Naive B cell (primary cell): ENCODE results near the gene ZFP64. TPM values are rescaled to one million over a fixed set of nuclear protein-coding genes. Genes with fewer than 3 reads are reported as not detected.

Experiments used
- ATAC-seq, 2 donors: fragments of 150-1000 bp; cut with Tn5 transposase; 2 replicates each; pipeline ENCODE4 v1.10.0; 2021; ENCODE audit warnings: low read depth in 2 of 2, mild to moderate bottlenecking in 2 of 2, moderate library complexity in 2 of 2
- DNase-seq: peaks from one replicate; pipeline ENCODE4 v3.0.0; 2022
- H3K27ac Mint-ChIP-seq, 6 donors: one replicate each; pipeline ENCODE4 v1.8.0; 2020 to 2022; ENCODE audit warnings: mild to moderate bottlenecking in 6 of 6, mixed read lengths in 6 of 6, moderate library complexity in 5 of 6, inconsistent platforms in 2 of 6
- H3K27me3 Mint-ChIP-seq, 3 donors: one replicate each; pipeline ENCODE4 v1.8.0; 2021 to 2022; ENCODE audit warnings: mixed read lengths in 3 of 3, mild to moderate bottlenecking in 1 of 3
- H3K36me3 Mint-ChIP-seq, 2 donors: one replicate each; pipeline ENCODE4 v1.8.0; 2020 to 2022; ENCODE audit warnings: mixed read lengths in 2 of 2, inconsistent platforms in 1 of 2, mild to moderate bottlenecking in 1 of 2
- H3K4me1 Mint-ChIP-seq, 3 donors: one replicate each; pipeline ENCODE4 v1.8.0; 2020 to 2022; ENCODE audit warnings: mixed read lengths in 3 of 3, inconsistent platforms in 1 of 3, mild to moderate bottlenecking in 1 of 3, moderate library complexity in 1 of 3
- H3K4me3 Mint-ChIP-seq, 8 donors: one replicate each; pipeline ENCODE4 v1.8.0; 2020 to 2022; ENCODE audit warnings: mild to moderate bottlenecking in 8 of 8, mixed read lengths in 8 of 8, moderate library complexity in 8 of 8, inconsistent platforms in 2 of 8
- H3K9me3 Mint-ChIP-seq, 7 donors: one replicate each; pipeline ENCODE4 v1.8.0; 2020 to 2022; ENCODE audit warnings: mixed read lengths in 7 of 7, mild to moderate bottlenecking in 5 of 7, inconsistent platforms in 2 of 7, moderate library complexity in 1 of 7
- polyA plus RNA-seq, 6 donors: library from polyadenylated mRNA; unstranded; fragments of 300-500 nt; fragmentation: Illumina TruSeq; gene quantifications; one replicate each; pipeline ENCODE4 v1.2.3, GENCODE V29; 2021; ENCODE audit warnings: low read depth in 6 of 6

Gene ZFP64
- polyA plus RNA-seq, 6 donors from 2014 or later, result 5.7 to 12.1 (median 7.9) TPM

DNA sequence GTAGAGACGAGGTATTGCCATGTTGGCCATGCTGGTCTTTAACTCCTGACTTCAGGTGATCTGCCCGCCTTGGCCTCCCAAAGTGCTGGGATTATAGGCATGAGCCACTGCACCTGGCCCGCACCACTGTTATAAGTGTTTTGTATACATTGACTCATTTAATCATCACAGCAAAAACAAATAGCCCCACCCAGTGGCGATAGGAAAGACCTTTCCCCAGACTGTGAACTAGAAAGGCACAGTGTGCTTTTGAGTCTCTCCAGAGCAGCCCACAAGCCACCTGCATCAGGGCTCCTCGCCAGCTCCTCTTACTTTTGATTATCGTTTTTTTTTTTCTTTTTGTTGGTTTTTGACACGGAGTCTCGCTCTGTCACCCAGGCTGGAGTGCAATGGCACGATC, 27.9 kb upstream of the ZFP64 start:
- no peak for ATAC-seq
- Mint-ChIP-seq H3K9me3 (peaks cover 11 to 81% (median 40%) of the 10 kb centered on the region in 7 donors), H3K4me1 (no peaks in the 10 kb centered on the region)

DNA sequence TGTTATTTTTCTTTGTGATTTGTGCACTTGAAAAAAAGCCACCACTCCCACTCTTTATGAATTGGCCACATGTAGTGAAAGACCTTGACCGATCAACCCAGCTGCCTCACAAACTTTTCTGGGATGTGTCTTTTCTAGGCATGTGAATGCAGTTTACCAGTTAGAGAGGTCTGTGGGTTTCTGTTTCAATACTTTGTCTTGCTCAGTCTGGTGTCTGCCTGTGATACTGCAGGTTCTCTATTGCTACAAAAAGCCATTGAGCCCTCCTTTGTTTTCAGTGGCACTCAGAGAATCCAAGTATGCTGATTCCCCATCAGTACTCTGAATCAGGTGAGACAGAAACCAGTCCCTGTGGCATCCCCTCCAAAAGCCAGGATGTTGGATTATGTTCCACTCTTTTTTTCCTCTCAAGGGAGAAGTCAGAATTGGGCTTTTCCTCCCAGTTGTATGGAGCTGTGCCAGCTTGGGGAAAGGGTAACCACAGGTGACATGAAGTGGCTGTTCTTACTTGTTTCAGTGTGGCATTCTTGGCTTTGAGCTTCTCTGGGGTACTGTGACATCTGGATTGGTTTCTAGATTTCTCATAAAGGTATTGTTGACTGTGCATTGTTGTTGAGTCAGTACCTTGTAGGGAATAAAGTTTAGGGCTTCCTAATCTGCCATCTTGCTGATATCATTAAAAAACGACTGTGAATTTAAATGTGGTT, 26.3 kb upstream of the ZFP64 start:
- peaks cover 11 to 85% (median 40%) of the 10 kb centered on the region in 7 donors for H3K9me3 Mint-ChIP-seq

More for the DNA sequence above, 27.9 kb upstream of the ZFP64 start:
- H3K27me3 Mint-ChIP-seq, result peaks cover 12 to 28% (median 17%) of the 10 kb centered on the region in 3 donors
- no peak overlapping the region for H3K4me3 Mint-ChIP-seq
- no peak for DNase-seq
- peaks cover 10 to 19% of the 10 kb centered on the region in 2 donors for H3K36me3 Mint-ChIP-seq
- H3K27ac Mint-ChIP-seq, result no peak overlapping the region

DNA sequence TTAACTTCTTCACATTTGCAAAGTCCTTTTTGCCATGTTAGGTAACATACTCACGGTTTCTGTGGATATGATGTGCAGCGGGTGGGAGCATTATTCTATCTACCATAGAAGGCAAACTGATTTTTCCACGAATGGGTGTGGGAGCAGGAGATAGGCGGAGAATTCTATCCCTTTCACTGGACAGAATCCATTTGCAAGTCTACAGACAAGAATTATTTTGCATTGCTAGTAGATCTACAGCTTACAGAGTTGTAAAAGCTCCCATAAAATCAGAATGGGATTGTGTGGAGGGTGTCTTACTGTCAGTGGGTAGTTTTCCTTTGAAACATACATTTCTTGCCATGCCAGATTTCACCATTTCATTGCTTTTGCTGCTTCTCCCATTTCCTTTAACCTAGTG, 22.4 kb upstream of the ZFP64 start:
- DNase-seq, result no peak
- Mint-ChIP-seq H3K4me1 (no peaks in the 10 kb centered on the region), H3K9me3 (peaks cover 15 to 77% (median 32%) of the 10 kb centered on the region in 7 donors), H3K27me3 (peaks cover 25 to 61% (median 31%) of the 10 kb centered on the region in 3 donors), H3K4me3 (no peak overlapping the region), H3K36me3 (peaks cover 11% of the 10 kb centered on the region in 2 donors), H3K27ac (no peak overlapping the region)
- no peak for ATAC-seq

More for the DNA sequence above, 26.3 kb upstream of the ZFP64 start:
- H3K36me3 Mint-ChIP-seq, result peaks cover 10 to 19% of the 10 kb centered on the region in 2 donors
- no peaks in the 10 kb centered on the region for H3K4me1 Mint-ChIP-seq
- H3K27ac Mint-ChIP-seq, result no peak overlapping the region
- H3K27me3 Mint-ChIP-seq, result peaks cover 21 to 41% (median 24%) of the 10 kb centered on the region in 3 donors
- DNase-seq (no peak), ATAC-seq (no peak)
- no peak overlapping the region for H3K4me3 Mint-ChIP-seq

DNA sequence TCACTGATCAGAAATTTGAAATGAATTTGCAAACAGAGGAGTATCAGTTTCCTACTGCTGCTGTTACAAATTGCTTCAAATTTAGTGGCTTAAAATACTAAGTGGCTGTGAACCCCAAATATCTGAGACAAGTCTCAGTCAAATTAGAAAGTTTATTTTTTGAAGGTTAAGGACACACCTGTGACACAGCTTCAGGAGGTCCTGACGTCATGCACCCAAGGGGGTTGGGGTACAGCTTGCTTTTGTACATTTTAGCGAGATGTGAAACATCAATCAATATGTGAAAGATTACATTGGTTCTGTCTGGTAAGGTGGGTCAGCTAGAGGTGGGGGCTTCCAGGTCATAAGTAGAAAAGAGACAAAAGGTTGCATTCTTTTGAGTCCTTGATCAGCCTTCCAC, 21.4 kb upstream of the ZFP64 start:
- peaks cover 12 to 67% (median 25%) of the 10 kb centered on the region in 7 donors for H3K9me3 Mint-ChIP-seq
- H3K4me3 Mint-ChIP-seq, result no peak overlapping the region
- H3K27me3 Mint-ChIP-seq, result peaks cover 29 to 62% (median 39%) of the 10 kb centered on the region in 3 donors
- peaks cover 11 to 16% of the 10 kb centered on the region in 2 donors for H3K36me3 Mint-ChIP-seq
- peak overlapping the region in 1 of 6 donors; percentile 31 for H3K27ac Mint-ChIP-seq
- DNase-seq, result no peak
- no peak for ATAC-seq
- no peaks in the 10 kb centered on the region for H3K4me1 Mint-ChIP-seq

DNA sequence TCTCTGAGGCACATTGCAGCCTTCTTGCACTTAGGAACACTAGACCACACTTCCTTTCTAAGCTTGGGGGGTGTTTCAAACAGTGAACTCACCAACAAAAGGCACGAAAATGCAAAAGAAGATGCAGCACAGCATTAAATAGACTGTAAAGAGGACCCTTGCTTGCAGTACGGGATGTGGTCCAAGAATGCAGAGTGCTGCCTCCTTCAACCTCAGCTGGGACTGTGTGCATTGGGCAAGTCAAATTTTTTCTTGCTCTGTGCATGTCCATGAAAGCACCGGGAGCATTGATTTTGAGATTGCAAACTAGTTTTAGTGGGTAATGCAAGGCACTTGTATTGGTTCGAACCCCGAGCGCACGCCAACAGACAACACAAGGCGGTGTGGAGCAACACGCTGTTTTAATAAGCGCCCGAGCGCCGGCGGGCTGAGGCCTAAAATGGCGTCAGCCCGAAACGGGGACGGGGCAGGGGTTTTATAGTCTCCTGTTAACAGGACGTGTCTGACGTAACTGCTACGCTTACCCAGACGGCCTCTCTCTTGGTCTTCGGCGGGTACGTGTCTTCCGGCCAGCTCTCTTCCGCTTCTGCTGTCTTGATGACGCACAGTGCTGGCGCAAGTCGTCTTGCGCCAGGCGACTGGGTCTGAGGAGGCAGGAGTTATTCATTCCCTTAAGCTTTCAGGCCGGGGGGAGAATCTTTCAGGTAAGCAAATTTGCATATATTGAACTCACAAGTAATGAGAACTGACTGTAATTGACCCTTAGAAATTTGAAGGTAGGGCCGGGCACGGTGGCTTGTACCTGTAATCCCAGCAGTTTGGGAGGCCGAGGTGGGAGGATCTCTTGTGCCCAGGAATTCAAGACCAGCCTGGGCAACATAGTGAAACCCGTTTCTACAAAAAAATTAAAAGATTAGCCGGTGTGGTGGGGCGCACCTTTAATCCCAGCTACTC, 18.7 kb upstream of the ZFP64 start:
- Mint-ChIP-seq H3K4me1 (no peaks in the 10 kb centered on the region), H3K4me3 (peak overlapping the region in 1 of 8 donors; percentile 67), H3K36me3 (peaks cover 6% of the 10 kb centered on the region in 2 donors), H3K27me3 (peaks cover 22 to 55% (median 33%) of the 10 kb centered on the region in 3 donors), H3K27ac (no peak overlapping the region), H3K9me3 (peaks cover 6 to 41% (median 19%) of the 10 kb centered on the region in 7 donors)
- DNase-seq, result no peak
- ATAC-seq, result no peak

DNA sequence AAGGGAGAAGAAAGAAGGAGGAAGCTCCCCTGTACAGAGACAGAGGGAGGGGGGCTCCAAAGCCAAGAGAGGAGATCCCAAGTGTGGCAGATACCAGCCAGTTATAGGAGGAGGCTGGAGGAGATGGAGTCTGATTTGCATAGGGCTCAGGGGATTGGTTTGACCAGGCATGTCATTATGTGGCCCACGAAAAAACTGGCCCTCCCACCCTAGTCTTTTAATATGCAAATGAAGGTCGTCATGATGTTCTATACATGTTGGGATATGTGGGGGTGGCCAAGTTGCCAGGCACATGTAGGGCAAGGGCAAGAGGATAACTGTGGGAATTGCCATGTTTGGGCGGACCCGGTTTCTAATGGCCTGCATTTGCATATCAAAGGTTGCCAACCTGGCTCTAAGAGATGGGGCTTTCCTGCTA, 17.6 kb upstream of the ZFP64 start:
- peaks cover 6 to 37% (median 19%) of the 10 kb centered on the region in 7 donors for H3K9me3 Mint-ChIP-seq
- DNase-seq (no peak), ATAC-seq (no peak)
- H3K36me3 Mint-ChIP-seq, result peaks cover 6% of the 10 kb centered on the region in 2 donors
- no peak overlapping the region for H3K4me3 Mint-ChIP-seq
- H3K27me3 Mint-ChIP-seq, result peaks cover 15 to 49% (median 26%) of the 10 kb centered on the region in 3 donors
- no peak overlapping the region for H3K27ac Mint-ChIP-seq
- H3K4me1 Mint-ChIP-seq, result no peaks in the 10 kb centered on the region

DNA sequence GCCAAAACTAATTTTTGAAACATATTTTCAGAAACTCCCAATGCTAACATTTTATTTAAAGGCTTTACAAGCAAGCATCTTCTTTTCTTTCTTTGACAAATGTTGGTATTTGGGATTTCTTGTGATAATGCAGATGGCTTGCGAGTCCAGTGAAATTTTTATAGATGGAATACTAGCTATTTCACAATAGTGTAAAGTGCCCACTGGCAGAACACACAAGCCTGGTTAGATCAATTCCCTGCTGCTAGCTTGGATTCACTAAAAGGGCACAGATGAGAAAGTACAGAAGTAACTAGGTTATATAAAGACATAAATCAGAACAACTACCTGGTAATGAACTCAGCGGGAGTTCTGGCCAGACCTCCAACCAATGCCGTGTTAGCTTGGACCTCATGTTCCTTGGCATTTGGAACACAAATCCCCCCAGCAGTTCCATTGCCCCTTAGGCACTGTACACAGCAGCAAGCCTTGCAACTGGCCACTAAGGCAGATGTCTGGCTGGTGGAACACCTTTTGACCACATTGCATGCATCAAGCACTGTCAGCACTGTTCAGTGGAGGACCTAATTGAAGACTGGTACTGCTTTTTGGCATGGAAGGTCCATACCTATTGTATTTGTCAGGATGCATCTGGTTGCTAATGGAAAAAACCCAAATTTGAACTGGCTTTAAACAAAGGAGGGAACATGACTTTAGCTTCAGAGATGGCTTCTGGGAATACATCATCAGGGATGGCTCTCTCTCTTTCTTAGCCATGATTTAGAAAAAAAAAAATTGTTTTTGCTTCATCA, 15.6 kb upstream of the ZFP64 start:
- DNase-seq (no peak), ATAC-seq (no peak)
- Mint-ChIP-seq H3K27ac (no peak overlapping the region), H3K9me3 (peaks cover 6 to 25% (median 12%) of the 10 kb centered on the region in 7 donors), H3K27me3 (peaks cover 4 to 29% (median 11%) of the 10 kb centered on the region in 3 donors), H3K4me3 (no peak overlapping the region), H3K36me3 (peaks cover 6% of the 10 kb centered on the region in 2 donors), H3K4me1 (no peaks in the 10 kb centered on the region)

DNA sequence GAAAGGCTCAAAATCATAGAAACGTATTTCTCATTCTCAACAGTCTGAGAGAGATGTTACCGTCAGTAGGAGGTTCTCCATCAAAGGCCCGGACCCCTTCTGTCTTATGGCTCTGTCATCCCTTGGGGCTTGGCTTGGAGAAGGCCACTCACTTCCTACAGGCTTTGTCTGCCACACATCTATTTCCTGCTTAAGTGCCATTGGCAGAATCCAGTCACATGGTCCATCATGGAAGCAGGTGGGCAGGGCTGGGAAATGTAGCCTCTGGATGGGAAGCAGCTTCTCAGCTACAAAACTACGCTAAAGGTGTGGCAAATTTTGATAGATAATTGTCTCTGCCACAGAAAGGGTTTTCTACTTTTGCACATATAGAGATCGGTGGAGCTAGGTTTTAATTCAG, 12.6 kb upstream of the ZFP64 start:
- H3K4me3 Mint-ChIP-seq, result no peak overlapping the region

DNA sequence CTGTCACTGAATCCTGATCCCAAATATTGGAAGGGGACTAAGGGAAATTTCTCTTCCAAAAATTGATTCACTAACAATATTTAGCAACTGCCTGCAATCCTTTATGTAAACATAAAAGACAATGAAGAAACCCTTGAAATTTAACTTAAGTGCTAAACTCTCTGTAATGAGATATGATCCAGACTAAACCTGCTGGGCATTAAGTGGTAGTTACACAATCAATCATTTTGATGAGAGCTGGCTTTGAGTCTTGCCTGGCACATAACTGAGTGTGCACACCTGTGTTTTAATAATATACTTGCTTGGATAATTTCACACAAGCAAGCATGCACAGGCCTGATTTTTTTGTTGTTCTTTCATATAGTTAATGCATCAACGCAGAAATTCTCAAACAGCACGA, 9.8 kb upstream of the ZFP64 start:
- Mint-ChIP-seq H3K9me3 (peaks cover 0 to 2% (median 0%) of the 10 kb centered on the region in 7 donors), H3K27me3 (no peaks in the 10 kb centered on the region), H3K36me3 (no peaks in the 10 kb centered on the region), H3K27ac (peak overlapping the region in 1 of 6 donors; percentile 16), H3K4me1 (no peaks in the 10 kb centered on the region), H3K4me3 (no peak overlapping the region)
- ATAC-seq (no peak), DNase-seq (no peak)

More for the DNA sequence above, 12.6 kb upstream of the ZFP64 start:
- peaks cover 0 to 6% of the 10 kb centered on the region in 2 donors for H3K36me3 Mint-ChIP-seq
- ATAC-seq (no peak), DNase-seq (no peak)
- H3K27me3 Mint-ChIP-seq, result peaks cover 4 to 16% (median 9%) of the 10 kb centered on the region in 3 donors
- no peak overlapping the region for H3K27ac Mint-ChIP-seq
- H3K9me3 Mint-ChIP-seq, result peaks cover 0 to 5% (median 0%) of the 10 kb centered on the region in 7 donors
- no peaks in the 10 kb centered on the region for H3K4me1 Mint-ChIP-seq

DNA sequence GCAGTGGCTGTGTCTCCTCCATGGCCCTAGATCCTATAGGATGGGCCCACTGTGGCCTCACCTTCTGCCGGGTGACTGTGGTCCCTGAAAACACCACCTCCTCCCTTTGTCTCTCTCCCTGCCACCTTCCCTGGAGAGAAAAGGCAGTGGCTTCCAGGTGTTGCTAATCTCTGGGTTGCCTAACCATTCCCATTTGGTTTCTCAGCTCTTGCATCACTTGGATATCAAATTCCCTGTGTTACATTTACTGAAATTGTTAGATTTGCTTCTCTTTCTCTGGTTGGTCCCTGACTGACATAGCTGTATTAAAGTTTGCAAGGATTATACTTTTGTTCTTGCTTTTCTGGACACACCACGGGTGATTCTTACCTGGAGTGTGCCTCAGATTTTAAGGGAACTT, 9.3 kb upstream of the ZFP64 start:
- no peak for DNase-seq
- Mint-ChIP-seq H3K9me3 (peaks cover 0 to 2% (median 0%) of the 10 kb centered on the region in 7 donors), H3K36me3 (no peaks in the 10 kb centered on the region), H3K27me3 (no peaks in the 10 kb centered on the region), H3K4me1 (no peaks in the 10 kb centered on the region), H3K4me3 (no peak overlapping the region), H3K27ac (no peak overlapping the region)
- no peak for ATAC-seq

DNA sequence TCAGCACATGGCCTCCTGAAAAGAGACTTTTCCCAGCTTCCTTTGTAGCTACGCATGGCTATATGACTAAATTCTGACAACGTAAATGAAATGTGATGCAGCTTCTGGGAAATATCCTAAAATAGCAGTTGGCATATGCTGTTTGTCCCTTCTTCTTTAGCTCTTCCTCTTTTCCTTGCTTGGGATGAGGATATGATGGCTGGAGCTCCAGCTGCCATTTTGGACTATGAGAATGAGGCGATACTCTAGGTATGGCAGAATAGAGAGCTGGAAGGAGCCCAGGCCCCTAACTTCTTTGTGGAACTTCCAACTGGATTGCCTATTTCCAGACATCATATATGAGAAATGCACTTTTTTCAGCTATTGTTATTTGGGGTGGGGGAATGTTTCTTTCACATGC, 5.3 kb upstream of the ZFP64 start:
- peaks cover 0 to 2% (median 0%) of the 10 kb centered on the region in 7 donors for H3K9me3 Mint-ChIP-seq
- ATAC-seq (no peak), DNase-seq (no peak)
- no peak overlapping the region for H3K27ac Mint-ChIP-seq
- peaks cover 5 to 11% (median 11%) of the 10 kb centered on the region in 3 donors for H3K4me1 Mint-ChIP-seq
- peak overlapping the region in 1 of 8 donors; percentile 42 for H3K4me3 Mint-ChIP-seq
- H3K36me3 Mint-ChIP-seq, result no peaks in the 10 kb centered on the region
- H3K27me3 Mint-ChIP-seq, result no peaks in the 10 kb centered on the region

DNA sequence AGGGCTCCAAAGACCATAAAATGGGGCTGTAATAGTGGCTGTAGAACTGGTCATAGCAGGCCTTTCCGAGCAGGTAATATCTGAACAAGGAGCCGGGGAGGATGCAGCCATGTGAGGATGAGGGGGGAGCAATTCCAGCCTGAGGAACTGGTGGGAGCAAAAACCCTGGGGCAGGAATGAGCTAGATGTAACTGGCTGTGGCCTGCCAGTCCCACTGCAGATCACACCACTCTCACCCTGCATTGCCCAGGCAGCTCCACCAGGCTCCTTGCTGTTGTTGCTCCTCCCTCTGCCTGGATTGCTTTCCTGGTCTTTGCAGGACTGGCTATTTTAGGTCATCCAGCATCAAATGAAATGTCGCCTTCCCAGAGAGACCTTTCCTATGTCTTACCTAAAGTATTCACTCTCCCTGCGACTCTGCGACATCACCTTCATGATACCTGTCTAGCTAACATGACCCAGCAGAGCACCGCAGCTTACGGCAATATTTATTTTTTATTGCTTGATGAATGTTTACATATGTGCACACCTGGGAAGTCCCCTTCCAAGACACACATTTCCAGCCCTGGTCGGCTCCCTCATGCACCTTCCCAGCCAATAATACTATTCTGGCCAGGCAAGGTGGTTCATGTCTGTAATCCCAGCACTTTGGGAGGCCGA, 2.4 kb upstream of the ZFP64 start:
- no peak for DNase-seq
- Mint-ChIP-seq H3K36me3 (no peaks in the 10 kb centered on the region), H3K4me3 (peak overlapping the region in 3 of 8 donors; percentile 9 to 50 (median 50)), H3K27me3 (no peaks in the 10 kb centered on the region), H3K27ac (no peak overlapping the region), H3K9me3 (peaks cover 0 to 2% (median 0%) of the 10 kb centered on the region in 7 donors), H3K4me1 (peaks cover 9 to 25% (median 11%) of the 10 kb centered on the region in 3 donors)
- no peak for ATAC-seq
